HUES48 (cell line): ENCODE results near the gene DISP2.

Experiments
- H3K27ac ChIP-seq: one replicate; pipeline ENCODE4 v1.7.0; 2013; ENCODE audit warnings: low read depth, low read length, inconsistent platforms
- H3K27me3 ChIP-seq: 2 replicates; pipeline ENCODE4 v1.6.1; 2013; ENCODE audit warnings: mild to moderate bottlenecking, low read length; ENCODE audit not compliant: control insufficient read depth, insufficient read depth
- H3K36me3 ChIP-seq: 2 replicates; pipeline ENCODE4 v1.6.1; 2013; ENCODE audit warnings: low read length; ENCODE audit not compliant: control insufficient read depth, insufficient read depth
- H3K4me1 ChIP-seq: 2 replicates; pipeline ENCODE4 v1.6.1; 2013; ENCODE audit warnings: mild to moderate bottlenecking, low read length; ENCODE audit not compliant: control insufficient read depth, insufficient read depth
- H3K4me3 ChIP-seq: 2 replicates; pipeline ENCODE4 v1.5.1; 2013; ENCODE audit warnings: mild to moderate bottlenecking, low read depth, low read length
- H3K9ac ChIP-seq: 2 replicates; pipeline ENCODE4 v1.6.1; 2013; ENCODE audit warnings: mild to moderate bottlenecking, low read depth, low read length, moderate library complexity
- H3K9me3 ChIP-seq: 2 replicates; pipeline ENCODE4 v1.6.1; 2013; ENCODE audit warnings: low read length; ENCODE audit not compliant: control insufficient read depth, insufficient read depth

Gene DISP2

GRCh38 chr15:40405501-40406381 lies 47.7 kb downstream of the DISP2 start, which contains the start of gene IVD:
IVD (plus strand) TSS chr15:40405795; CDS start chr15:40405828, 33 bp downstream.
- peak within 1 kb of the TSS; percentile 90 for H3K4me3 ChIP-seq
- peak within 1 kb of the TSS; percentile 52 for H3K27ac ChIP-seq
- H3K27me3 ChIP-seq = no peaks in the 10 kb centered on the region
- no peaks in the 10 kb centered on the region for H3K4me1 ChIP-seq
- no peaks in the 10 kb centered on the region for H3K9me3 ChIP-seq
- H3K36me3 ChIP-seq = peaks cover 34% of the 10 kb centered on the region
- H3K9ac ChIP-seq = peak within 1 kb of the TSS; percentile 76

DNA sequence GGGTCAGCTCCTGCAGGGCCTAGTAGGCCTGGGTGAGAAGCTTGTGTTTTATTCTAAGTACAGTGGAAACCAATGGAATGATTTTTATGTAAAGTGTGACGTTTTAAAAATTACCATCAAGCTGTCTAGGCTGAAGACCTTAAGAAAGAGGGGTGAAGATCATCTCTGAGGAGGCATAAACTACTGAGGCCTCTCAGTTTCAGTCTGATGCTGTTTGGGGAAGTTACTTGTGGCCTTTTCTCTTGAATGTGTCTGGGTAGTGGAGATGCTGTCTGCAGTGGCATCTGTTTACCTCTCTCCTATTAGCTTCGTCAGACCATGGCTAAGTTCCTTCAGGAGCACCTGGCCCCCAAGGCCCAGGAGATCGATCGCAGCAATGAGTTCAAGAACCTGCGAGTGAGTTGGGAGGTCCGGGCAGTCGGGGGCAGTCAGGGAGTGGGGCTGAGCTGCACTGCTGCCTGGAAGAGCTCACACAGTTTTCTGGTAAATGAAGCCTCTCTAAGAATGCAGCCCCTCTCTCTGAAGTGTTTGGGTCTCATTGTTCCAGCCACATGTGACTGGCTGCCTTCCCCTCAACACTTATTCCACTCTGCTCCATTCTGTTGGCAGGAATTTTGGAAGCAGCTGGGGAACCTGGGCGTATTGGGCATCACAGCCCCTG lies 49.4 kb downstream of the DISP2 start:
- H3K36me3 ChIP-seq = peaks cover 51% of the 10 kb centered on the region
- H3K4me1 ChIP-seq = no peaks in the 10 kb centered on the region
- H3K9ac ChIP-seq = no peak overlapping the region
- no peaks in the 10 kb centered on the region for H3K27me3 ChIP-seq
- H3K27ac ChIP-seq = no peak overlapping the region
- no peaks in the 10 kb centered on the region for H3K9me3 ChIP-seq
- H3K4me3 ChIP-seq = no peak overlapping the region

DNA sequence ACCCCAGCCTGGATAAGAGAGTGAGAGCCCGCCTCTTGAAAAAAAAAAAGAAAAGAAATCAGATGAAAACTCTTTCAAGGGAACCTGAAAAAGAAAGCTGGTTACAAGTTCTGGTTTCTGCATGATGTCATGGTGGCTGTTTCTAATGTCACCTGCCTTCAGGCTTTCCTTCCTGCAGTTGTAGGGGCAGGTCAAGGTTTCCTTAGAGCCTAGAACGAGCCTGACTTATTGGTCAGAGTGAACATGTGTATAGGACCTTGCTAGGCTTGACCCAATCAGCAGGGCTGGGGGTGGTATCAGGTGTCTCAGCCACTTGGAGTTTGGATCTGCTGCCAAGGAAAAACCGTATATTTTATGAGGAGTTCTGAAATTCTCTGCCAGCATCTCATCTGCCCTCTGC lies 51.3 kb downstream of the DISP2 start:
- H3K4me3 ChIP-seq = no peak overlapping the region
- no peaks in the 10 kb centered on the region for H3K4me1 ChIP-seq
- peaks cover 71% of the 10 kb centered on the region for H3K36me3 ChIP-seq
- no peak overlapping the region for H3K9ac ChIP-seq
- H3K27me3 ChIP-seq = no peaks in the 10 kb centered on the region
- no peak overlapping the region for H3K27ac ChIP-seq
- H3K9me3 ChIP-seq = no peaks in the 10 kb centered on the region

GRCh38 chr15:40410476-40410875 lies 52.5 kb downstream of the DISP2 start:
- peaks cover 82% of the 10 kb centered on the region for H3K36me3 ChIP-seq
- no peak overlapping the region for H3K27ac ChIP-seq

DNA sequence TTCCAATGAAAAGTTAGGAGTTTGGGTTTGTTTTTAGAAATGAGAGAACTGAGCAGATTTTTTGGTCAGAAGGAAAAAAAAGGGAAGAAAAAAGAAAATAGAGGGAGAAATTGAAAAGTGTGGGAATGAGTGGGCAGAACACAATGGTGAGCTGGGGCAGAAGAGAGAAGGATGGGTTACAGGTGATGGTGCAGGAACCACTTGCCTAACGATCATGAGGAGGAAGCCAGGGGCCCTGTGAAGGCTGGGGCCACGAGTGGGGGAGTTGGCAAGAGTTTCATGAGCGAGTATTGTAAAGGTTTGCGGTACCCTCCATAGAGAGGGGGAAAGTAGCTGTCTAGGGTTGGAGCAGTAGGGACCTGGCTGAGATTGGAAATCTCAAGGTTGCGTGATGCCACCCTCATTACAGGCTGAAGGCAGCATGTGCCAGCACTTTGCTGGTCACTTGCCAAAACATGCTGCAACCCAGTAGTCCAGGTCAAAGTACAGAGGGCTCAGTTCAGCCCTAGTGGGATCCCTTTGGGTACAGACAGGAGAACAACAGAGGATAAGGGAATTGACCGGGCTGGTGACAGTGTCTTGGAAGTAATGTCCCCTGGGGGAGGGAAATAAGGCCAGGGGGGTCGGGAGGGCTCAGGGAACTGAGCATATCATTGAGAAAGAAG lies 54.2 kb downstream of the DISP2 start:
- Histone ChIP-seq H3K4me1 (no peaks in the 10 kb centered on the region), H3K9me3 (no peaks in the 10 kb centered on the region), H3K4me3 (no peak overlapping the region), H3K27ac (no peak overlapping the region), H3K27me3 (no peaks in the 10 kb centered on the region), H3K36me3 (peaks cover 95% of the 10 kb centered on the region), H3K9ac (no peak overlapping the region)

More at GRCh38 chr15:40410476-40410875, 52.5 kb downstream of the DISP2 start:
- no peaks in the 10 kb centered on the region for H3K4me1 ChIP-seq
- no peak overlapping the region for H3K9ac ChIP-seq
- H3K9me3 ChIP-seq = no peaks in the 10 kb centered on the region
- no peak overlapping the region for H3K4me3 ChIP-seq
- H3K27me3 ChIP-seq = no peaks in the 10 kb centered on the region

DNA sequence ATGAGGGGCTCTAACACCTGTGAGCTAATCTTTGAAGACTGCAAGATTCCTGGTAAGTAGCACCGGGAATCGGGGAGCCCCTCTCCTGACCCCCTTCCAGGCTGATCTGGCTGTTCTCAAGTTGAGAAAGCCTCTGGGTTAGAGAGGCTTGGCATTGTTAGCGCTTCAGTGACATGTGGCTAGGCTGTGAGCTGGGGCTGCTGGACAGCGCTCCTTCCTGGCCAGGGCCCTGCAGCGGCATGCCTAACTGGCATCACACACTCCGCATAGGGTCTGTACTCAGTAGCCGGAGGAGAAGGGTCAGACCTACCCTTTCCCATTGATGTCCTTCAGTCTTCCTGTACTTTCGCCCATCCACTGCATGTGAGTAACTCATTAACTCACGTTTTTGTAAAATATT lies 55.0 kb downstream of the DISP2 start:
- peaks cover 95% of the 10 kb centered on the region for H3K36me3 ChIP-seq
- H3K9me3 ChIP-seq = no peaks in the 10 kb centered on the region
- no peaks in the 10 kb centered on the region for H3K27me3 ChIP-seq
- H3K27ac ChIP-seq = no peak overlapping the region
- no peak overlapping the region for H3K9ac ChIP-seq
- no peaks in the 10 kb centered on the region for H3K4me1 ChIP-seq
- no peak overlapping the region for H3K4me3 ChIP-seq

GRCh38 chr15:40414816-40415215 lies 56.8 kb downstream of the DISP2 start:
- H3K27ac ChIP-seq = no peak overlapping the region
- no peaks in the 10 kb centered on the region for H3K27me3 ChIP-seq
- peaks cover 90% of the 10 kb centered on the region for H3K36me3 ChIP-seq
- no peaks in the 10 kb centered on the region for H3K9me3 ChIP-seq
- no peaks in the 10 kb centered on the region for H3K4me1 ChIP-seq
- H3K9ac ChIP-seq = no peak overlapping the region
- no peak overlapping the region for H3K4me3 ChIP-seq

DNA sequence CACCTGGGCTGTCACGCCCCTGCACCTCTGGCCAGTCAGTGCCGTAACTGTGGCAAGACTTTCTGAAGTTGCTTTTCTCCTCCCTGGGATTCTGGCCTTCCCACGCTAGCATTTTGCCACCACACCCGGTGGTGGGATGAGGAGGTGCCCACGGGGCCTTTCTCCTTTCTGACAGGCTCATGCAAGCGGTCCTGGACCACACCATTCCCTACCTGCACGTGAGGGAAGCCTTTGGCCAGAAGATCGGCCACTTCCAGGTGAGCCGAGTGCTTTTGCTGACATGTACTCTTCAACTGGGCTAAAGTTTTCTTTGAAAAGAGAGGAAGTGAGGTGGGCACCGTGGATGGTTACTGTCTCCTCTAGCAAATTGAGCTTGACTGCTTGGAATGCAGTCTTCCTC lies 57.2 kb downstream of the DISP2 start:
- H3K27ac ChIP-seq = no peak overlapping the region
- no peak overlapping the region for H3K4me3 ChIP-seq
- peaks cover 86% of the 10 kb centered on the region for H3K36me3 ChIP-seq
- no peaks in the 10 kb centered on the region for H3K9me3 ChIP-seq
- H3K4me1 ChIP-seq = no peaks in the 10 kb centered on the region
- H3K9ac ChIP-seq = no peak overlapping the region
- H3K27me3 ChIP-seq = no peaks in the 10 kb centered on the region

GRCh38 chr15:40416056-40416455 lies 58.0 kb downstream of the DISP2 start:
- Histone ChIP-seq H3K27me3 (peaks cover under 1% of the 10 kb centered on the region; the same call in 1 of the 2 replicates), H3K4me3 (no peak overlapping the region), H3K9me3 (no peaks in the 10 kb centered on the region), H3K36me3 (peaks cover 77% of the 10 kb centered on the region), H3K9ac (no peak overlapping the region), H3K4me1 (no peaks in the 10 kb centered on the region), H3K27ac (no peak overlapping the region)

DNA sequence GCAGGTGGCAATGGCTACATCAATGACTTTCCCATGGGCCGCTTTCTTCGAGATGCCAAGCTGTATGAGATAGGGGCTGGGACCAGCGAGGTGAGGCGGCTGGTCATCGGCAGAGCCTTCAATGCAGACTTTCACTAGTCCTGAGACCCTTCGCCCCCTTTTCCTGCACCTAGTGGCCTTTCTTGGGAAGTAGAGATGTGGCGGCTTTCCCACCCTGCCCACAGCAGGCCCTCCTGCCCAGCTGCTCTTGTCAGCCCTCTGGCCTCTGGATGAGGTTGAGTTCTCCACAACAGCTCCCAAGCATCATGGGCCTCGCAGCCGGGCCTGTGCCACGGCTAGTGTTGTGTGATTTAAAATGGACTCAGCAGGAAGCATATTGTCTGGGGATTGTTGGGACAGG lies 60.1 kb downstream of the DISP2 start:
- no peak overlapping the region for H3K9ac ChIP-seq
- no peak overlapping the region for H3K27ac ChIP-seq
- no peaks in the 10 kb centered on the region for H3K9me3 ChIP-seq
- peaks cover 8% of the 10 kb centered on the region; the same call in 1 of the 2 replicates for H3K27me3 ChIP-seq
- no peak overlapping the region for H3K4me3 ChIP-seq
- H3K36me3 ChIP-seq = peaks cover 57% of the 10 kb centered on the region
- H3K4me1 ChIP-seq = peaks cover 7% of the 10 kb centered on the region
